ENCODE data around the gene VRK3. TPM values are rescaled to one million over a fixed set of nuclear protein-coding genes. Genes with fewer than 3 reads are reported as not detected.
"Not testable (repeated sequence)": the region's sequence is repeated elsewhere in the genome, so short reads cannot be mapped to it uniquely, and the experiment has no call there.

The VRK3 gene
- total RNA-seq, 2 donors from 2014 or later: 43.5 to 48.9 TPM

DNA sequence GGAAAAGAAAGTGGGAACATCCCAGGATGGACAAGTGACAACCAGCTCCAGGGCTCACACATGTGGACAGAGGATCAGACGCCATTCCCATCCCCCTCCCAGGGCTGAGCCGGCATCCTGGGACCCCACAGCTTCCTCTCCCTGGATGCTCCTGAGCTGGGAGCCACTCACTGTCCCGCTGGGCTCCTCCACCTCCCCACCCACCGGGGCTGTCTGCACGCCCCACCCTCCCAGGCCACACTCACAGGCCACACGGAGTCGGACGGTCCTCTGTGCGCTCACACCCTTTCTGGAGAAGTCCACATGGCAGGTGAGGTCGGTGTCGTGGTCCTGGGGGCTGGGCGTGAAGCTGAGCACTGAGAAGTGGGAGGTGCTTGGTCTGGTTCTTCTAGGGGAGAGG lies 65.3 kb downstream of the VRK3 start:
- not testable (repeated sequence) for H3K36me3 Mint-ChIP-seq (ENCODE audit: low read depth); H3K27me3 ChIP-seq (ENCODE audit: control insufficient read depth, insufficient read depth, low read length, poor library complexity, severe bottlenecking); H3K36me3 ChIP-seq (ENCODE audit: control insufficient read depth, insufficient read depth, low read length); DNase-seq; H3K4me3 Mint-ChIP-seq; H3K9me3 ChIP-seq (ENCODE audit: control insufficient read depth, low read length); H3K4me3 ChIP-seq (ENCODE audit: low read length); H3K4me1 ChIP-seq (ENCODE audit: control insufficient read depth, insufficient read depth, low read length); H3K4me1 Mint-ChIP-seq; H3K27me3 Mint-ChIP-seq (ENCODE audit: insufficient read depth); H3K9ac ChIP-seq (ENCODE audit: extremely low read depth, low read length, poor library complexity, severe bottlenecking); H3K27ac Mint-ChIP-seq; H3K27ac ChIP-seq (ENCODE audit: low read depth, low read length)
- no CpG with 5 or more reads among the region's 12 CpGs for WGBS, 2 experiments (ENCODE audit: insufficient coverage in 1 of 2, insufficient read length in 1 of 2)
- peaks cover 14% of the 10 kb centered on the region for H3K9me3 Mint-ChIP-seq

DNA sequence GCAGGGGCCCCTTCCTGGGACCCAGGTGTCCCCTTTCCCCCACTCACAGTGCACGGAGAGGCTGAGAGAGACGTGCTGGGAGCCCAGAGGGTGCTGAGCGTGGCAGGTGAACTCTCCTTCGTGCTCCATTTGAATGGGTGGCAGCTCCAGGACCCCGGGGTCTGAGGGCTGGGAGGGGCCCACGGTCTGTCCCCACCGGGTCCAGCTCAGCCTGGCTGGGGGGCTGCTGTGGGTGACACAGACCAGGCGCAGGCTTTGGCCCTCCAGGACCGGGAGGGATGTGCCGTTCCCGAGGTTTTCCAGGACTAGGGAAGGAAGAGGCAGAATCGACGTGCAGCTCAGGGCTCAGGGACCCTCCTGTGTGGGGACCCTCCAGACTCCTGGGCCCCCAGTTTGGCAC lies 66.6 kb downstream of the VRK3 start:
- H3K9me3 Mint-ChIP-seq; H3K27me3 Mint-ChIP-seq (ENCODE audit: insufficient read depth); H3K4me3 Mint-ChIP-seq: not testable (repeated sequence)

DNA sequence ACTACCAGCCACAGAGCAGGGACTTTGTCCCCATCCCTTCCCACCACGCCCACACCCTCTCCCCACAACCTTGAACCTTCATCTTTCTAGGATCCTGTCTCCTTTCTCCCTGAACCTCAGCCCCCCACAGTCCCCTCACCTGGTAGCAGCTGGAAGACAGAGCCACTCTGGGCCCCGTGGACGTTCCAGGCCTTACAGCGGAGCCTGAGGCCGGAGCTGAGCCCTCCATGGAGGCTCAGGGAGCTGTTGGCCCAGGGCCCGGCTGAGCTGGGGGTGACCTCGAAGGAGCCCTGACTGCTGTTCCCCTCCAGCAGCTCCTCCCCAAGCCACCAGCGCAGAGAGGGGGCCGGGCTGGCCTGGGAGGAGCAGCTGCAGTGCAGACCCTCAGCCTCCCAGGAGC lies 67.0 kb downstream of the VRK3 start:
- H3K4me3 Mint-ChIP-seq; DNase-seq; H3K36me3 ChIP-seq (ENCODE audit: control insufficient read depth, insufficient read depth, low read length); H3K27me3 ChIP-seq (ENCODE audit: control insufficient read depth, insufficient read depth, low read length, poor library complexity, severe bottlenecking); H3K9me3 ChIP-seq (ENCODE audit: control insufficient read depth, low read length); H3K27ac ChIP-seq (ENCODE audit: low read depth, low read length); H3K36me3 Mint-ChIP-seq (ENCODE audit: low read depth); H3K9ac ChIP-seq (ENCODE audit: extremely low read depth, low read length, poor library complexity, severe bottlenecking); H3K4me3 ChIP-seq (ENCODE audit: low read length); H3K4me1 ChIP-seq (ENCODE audit: control insufficient read depth, insufficient read depth, low read length); H3K27ac Mint-ChIP-seq; H3K9me3 Mint-ChIP-seq; H3K27me3 Mint-ChIP-seq (ENCODE audit: insufficient read depth); H3K4me1 Mint-ChIP-seq: not testable (repeated sequence)
- WGBS, 2 experiments (ENCODE audit: insufficient coverage in 1 of 2, insufficient read length in 1 of 2): 50 to 79% methylated on average over 1 to 8 of the region's 9 CpGs

More for the DNA sequence above, 66.6 kb downstream of the VRK3 start:
- H3K27ac Mint-ChIP-seq; H3K4me1 ChIP-seq (ENCODE audit: control insufficient read depth, insufficient read depth, low read length); H3K27ac ChIP-seq (ENCODE audit: low read depth, low read length); H3K27me3 ChIP-seq (ENCODE audit: control insufficient read depth, insufficient read depth, low read length, poor library complexity, severe bottlenecking); H3K4me1 Mint-ChIP-seq; H3K9ac ChIP-seq (ENCODE audit: extremely low read depth, low read length, poor library complexity, severe bottlenecking); H3K36me3 Mint-ChIP-seq (ENCODE audit: low read depth); DNase-seq; H3K9me3 ChIP-seq (ENCODE audit: control insufficient read depth, low read length); H3K4me3 ChIP-seq (ENCODE audit: low read length); H3K36me3 ChIP-seq (ENCODE audit: control insufficient read depth, insufficient read depth, low read length): not testable (repeated sequence)
- WGBS, 2 experiments (ENCODE audit: insufficient coverage in 1 of 2, insufficient read length in 1 of 2): 82 to 87% methylated on average over 9 to 13 of the region's 13 CpGs

DNA sequence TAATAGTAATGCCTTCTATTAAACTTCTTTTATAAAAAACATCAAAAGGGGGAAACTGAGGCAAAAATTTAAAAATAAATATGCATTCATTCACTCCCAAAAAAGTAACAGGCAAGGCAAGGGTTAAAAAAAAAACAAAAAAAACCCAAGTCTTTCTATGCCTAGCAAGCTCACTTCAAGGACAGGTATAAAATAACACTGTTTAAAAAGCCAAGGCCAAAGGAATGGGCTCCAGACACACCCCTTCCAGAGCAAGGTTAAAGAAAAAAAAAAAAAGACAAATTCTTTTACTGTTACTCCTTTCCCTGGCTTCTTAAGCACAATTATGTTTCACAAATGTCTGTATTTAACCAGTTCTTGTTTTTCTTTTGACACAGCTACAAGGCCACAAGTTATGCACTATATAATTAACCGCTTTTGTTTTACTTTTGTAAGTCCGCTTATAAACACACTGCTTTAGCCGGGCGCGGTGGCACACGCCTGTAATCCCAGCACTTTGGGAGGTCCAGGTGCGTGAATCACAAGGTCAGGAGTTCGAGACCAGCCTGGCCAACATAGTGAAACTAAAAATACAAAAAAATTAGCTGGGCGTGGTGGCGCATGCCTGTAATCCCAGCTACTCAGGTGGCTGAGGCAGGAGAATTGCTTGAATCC lies 67.8 kb downstream of the VRK3 start:
- no peaks in the 10 kb centered on the region for H3K27me3 ChIP-seq (ENCODE audit: control insufficient read depth, insufficient read depth, low read length, poor library complexity, severe bottlenecking)
- H3K27ac Mint-ChIP-seq: no peak overlapping the region
- H3K36me3 Mint-ChIP-seq (ENCODE audit: low read depth): no peaks in the 10 kb centered on the region
- H3K9me3 Mint-ChIP-seq: peaks cover 7% of the 10 kb centered on the region
- H3K27me3 Mint-ChIP-seq (ENCODE audit: insufficient read depth): peaks cover 6% of the 10 kb centered on the region
- no peaks in the 10 kb centered on the region for H3K36me3 ChIP-seq (ENCODE audit: control insufficient read depth, insufficient read depth, low read length)
- H3K4me1 Mint-ChIP-seq: peaks cover 2% of the 10 kb centered on the region
- H3K4me1 ChIP-seq (ENCODE audit: control insufficient read depth, insufficient read depth, low read length): no peaks in the 10 kb centered on the region
- no peak for DNase-seq
- no peak overlapping the region for H3K27ac ChIP-seq (ENCODE audit: low read depth, low read length)
- H3K4me3 Mint-ChIP-seq: no peak overlapping the region
- no peak overlapping the region for H3K4me3 ChIP-seq (ENCODE audit: low read length)
- H3K9me3 ChIP-seq (ENCODE audit: control insufficient read depth, low read length): no peaks in the 10 kb centered on the region
- no peak overlapping the region for H3K9ac ChIP-seq (ENCODE audit: extremely low read depth, low read length, poor library complexity, severe bottlenecking)
- TF ChIP-seq, protein P1, sequence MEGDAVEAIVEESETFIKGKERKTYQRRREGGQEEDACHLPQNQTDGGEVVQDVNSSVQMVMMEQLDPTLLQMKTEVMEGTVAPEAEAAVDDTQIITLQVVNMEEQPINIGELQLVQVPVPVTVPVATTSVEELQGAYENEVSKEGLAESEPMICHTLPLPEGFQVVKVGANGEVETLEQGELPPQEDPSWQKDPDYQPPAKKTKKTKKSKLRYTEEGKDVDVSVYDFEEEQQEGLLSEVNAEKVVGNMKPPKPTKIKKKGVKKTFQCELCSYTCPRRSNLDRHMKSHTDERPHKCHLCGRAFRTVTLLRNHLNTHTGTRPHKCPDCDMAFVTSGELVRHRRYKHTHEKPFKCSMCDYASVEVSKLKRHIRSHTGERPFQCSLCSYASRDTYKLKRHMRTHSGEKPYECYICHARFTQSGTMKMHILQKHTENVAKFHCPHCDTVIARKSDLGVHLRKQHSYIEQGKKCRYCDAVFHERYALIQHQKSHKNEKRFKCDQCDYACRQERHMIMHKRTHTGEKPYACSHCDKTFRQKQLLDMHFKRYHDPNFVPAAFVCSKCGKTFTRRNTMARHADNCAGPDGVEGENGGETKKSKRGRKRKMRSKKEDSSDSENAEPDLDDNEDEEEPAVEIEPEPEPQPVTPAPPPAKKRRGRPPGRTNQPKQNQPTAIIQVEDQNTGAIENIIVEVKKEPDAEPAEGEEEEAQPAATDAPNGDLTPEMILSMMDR (conservative IDR thresholded peaks at IDR 0.05): no peak
- WGBS, 2 experiments (ENCODE audit: insufficient coverage in 1 of 2, insufficient read length in 1 of 2): 87 to 90% methylated on average over 10 of the region's 10 CpGs
